SKM-1 treated with dmso at 0.1 percent for 144 hours (cell line): ENCODE data around the gene HHLA2.
A peak's percentile ranks its signal among the peaks of the same experiment; 100 is the strongest.

Experiments used
- DNase-seq: peaks from one replicate; lab custom pipeline; 2025; ENCODE audit not compliant: unreplicated experiment; lab: John Stamatoyannopoulos, UW

Gene HHLA2

DNA sequence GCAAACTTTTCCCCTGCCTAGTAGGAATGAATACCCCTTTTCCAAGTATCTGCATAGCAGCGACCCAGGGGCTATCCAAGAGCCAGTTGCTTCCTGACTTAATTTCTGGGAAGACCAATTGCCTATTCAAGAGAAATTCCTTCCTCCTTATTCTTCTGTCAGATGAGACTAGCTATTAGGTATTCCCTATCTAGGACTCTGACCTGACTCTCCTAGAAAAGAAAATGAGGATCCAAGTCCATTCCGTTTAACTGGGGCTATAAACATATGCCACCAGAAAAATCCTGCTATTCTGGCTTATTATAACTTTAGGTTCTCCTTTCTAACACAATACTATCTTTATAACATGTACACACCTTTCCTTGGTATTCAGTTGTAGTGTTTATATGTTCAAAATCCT is 1.7 kb downstream of the HHLA2 start:
- DNase-seq = no peak

DNA sequence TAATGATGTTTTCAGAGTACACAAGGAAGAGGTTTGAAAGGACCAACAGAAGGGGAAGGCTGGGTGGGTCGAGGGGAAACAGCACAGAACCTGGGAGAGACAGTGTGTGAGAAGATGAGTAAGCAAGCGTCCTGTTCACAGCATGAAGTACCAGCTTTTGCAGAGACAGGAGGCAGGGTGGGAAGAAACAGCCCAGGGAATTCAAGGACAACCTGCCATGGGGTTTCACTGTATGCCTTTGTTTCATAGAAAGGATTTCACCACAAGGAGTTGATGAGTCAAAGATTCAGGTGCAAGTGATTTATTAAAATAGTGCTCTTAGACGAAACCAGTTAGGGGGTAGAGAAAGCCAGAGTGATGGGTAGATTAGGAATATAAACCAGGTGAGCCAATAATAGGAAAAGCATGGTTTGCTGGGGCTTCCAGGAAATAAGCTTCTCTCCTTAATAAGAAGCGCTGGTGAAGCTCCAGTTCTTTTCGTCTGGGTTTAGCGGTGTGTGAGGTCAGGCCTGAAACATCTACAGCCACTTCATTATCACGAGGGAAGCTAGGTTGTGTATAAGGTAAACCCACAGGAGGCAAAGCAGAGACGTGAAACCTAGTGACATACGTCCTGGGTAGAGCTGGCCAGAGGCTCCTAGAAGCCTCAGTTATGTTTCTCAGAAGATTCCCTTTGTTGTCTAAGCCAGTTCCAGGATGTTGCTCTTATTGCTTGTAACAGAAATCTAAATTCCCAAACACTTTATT is 3.9 kb downstream of the HHLA2 start:
- no peak for DNase-seq

DNA sequence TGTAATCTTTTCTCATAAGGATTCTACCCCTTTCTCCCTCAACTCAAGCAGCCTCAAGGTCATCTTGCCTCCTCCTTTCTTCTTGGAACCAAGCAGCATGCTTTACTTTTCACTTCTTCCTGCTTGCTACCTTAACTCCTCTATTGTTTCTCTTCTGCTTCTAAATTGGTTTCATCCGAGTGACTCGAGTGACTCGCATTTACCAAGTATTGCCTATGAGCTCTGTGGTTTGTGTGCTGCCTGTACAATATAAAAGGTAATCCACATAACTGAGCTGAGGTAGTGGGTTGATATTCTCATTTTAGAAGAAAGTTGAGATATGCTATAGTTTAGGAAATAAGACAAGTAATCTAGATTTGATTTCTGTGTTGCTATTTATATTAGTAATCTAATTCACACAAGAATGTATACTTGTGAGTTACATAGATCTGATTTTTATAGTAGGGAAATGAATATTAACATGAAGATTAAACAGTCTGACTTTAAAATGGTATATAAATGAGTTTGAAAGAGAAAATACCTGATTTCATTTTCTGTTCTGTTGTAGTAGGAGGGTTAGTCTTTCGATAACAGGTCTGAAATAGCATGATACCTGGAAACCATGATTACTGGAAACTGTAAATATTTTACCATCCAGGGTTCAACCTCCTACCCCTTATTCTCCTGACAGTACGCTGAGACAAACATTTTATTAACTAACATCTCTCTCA is 5.5 kb downstream of the HHLA2 start:
- DNase-seq = no peak

DNA sequence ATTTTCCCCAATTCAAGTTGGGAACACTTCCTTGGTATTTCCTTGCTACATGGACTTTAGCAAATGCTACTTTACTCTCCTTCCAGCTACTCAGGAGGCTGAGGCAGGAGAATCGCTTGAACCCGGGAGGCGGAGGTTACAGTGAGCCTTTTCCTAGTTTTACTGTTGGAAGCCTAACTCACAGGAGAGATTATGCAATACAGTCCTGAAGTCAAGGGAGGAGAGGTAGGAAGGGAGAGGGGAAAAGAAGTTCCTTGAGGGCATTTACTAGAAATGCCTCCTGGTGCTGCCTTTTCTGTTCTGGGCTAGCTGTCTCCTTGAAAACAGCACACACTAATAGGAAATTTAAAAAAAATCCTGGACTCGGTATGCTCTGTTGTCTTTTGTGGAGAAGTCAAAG is 6.2 kb downstream of the HHLA2 start:
- no peak for DNase-seq

DNA sequence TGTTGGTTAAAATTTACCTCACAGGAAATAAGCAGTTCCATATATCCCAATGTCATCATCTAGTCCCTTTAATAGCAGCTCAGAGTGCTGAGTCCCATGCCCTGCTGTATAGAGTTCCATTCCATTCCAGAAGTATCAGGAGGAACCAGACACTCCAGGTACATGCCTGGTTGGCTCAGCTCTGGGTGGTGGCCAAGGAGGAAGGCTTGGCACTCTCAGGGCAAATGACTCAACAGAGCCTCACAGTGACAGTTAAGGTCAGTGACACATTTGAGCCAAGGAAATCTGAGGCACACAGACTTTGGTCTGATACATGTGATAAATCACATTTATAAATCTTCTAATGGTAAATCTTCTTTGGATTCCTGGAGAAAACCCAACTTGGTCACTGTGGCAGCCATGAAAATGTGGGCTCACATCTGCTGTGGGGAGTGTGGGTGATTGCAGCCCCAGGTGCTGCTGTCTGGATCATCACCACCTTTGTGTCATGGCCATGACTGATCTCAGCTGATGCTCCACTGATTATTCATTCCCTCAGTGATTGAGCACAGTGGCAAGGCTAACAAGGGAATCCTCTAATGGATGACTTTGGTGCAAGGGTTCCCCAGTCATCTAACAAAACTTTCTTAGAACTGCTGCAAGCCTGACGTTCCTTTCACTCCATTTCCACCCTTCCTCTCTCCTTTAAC is 9.3 kb downstream of the HHLA2 start:
- no peak for DNase-seq

DNA sequence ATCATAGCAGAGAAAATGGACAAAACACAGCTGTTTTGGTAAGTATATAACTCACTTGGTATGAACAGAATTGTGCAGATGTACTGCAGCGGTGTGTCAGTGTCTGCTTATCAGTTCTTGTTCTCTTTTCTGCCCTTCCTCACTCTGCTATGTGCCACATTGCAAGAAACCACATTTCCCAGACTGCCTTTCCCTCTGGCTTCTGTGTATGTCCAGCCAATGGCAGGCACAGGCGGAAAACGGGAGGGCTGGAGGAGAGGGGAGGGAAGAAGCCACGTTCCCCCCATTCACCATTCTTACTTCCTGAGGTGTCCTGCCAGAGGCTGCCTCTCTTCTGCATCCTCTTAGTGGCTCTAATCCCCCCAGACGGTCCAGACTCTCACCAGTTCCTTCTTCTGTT is 15.4 kb downstream of the HHLA2 start:
- DNase-seq = peak; percentile 57

DNA sequence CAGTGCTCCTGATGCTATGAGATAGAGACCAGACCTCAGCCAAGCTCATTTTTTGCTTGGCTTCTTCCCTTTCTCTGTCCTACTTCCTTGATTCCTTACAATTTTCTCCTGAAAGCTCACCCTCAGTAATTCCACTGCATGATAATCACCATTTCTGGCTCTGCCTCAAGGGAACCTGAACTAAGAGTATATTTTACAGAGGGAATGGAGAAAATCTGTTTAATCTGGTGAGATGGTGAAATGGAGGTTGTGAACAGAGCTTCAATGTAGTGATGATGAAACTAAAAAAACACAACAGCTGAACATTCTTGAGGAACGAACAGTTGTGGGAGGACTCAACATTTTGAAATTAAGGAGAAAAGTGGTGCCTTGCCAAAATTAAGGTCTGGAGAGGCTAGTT is 16.3 kb downstream of the HHLA2 start:
- no peak for DNase-seq

GRCh38 chr3:108315767-108316301 is 19.5 kb downstream of the HHLA2 start:
- DNase-seq = no peak

GRCh38 chr3:108319428-108320082 is 23.2 kb downstream of the HHLA2 start:
- no peak for DNase-seq

DNA sequence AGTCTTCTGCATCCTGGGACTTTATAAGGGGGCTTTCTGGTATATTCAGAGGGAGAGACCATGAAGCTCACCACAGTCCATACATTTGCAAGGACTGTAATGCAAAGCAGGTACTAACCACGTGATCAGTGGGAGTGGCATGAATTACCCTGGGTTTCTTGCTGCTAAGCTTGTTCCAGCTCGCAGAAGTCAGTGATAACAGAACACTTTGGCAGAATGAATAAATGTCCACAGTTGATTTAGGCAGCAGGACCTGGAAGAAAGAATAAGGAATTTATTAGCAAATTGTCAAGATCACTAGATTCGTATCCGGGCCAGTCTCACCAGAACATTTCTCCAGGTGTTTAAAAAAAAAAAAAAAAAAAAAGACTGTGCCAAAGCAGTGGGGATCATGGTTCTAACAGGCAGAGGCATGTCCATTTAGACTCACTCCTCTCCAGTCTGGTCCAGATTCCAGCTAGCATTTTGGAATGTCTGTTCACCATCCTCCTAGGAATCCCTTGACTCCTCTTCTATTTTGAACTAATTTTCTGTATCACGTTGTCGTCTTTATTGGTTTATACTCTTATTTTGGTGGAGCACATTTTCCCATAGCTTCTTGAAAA is 24.5 kb downstream of the HHLA2 start:
- DNase-seq = no peak

DNA sequence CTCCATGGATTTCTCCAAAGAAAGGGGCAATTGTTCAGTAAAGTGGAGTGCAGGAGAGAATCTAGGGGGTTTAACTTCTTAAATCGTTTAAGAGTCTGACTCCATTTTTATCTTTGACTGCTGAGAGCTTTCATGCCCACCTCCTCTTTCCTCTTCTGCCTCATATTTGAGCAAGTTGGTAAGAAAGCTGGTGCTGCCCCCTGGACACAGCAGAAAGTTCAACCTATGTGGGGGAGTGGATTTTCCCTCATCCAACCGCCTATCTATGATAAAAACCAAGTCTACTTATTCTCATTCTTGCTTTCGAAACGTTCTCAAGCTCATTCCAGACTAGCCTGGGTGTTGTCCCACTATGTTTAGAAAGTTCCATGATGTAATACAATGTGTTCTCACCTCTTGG is 26.0 kb downstream of the HHLA2 start:
- no peak for DNase-seq

DNA sequence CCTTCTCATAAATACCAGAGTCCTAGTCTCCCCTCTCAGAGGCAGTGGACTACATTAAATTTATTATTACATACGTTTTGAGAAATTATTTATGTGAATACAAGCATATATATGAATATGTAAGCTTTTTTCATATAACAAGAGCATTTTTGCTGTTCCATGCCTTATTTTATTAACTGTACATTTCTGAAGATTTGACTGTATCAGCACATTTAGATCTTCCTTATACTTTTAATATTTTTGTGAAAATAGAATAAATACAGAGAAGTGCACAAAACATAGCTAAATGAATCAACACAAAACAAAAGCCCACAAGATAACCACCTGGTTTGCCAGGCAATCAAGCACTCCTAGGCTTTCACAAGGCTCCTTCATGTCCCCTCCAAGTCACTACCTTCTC is 27.8 kb downstream of the HHLA2 start:
- no peak for DNase-seq

- no peak for DNase-seq
These were observed 30.8 kb downstream of the HHLA2 start for GRCh38 chr3:108327168-108327567.

GRCh38 chr3:108328821-108329486 is 32.6 kb downstream of the HHLA2 start:
- DNase-seq = no peak

DNA sequence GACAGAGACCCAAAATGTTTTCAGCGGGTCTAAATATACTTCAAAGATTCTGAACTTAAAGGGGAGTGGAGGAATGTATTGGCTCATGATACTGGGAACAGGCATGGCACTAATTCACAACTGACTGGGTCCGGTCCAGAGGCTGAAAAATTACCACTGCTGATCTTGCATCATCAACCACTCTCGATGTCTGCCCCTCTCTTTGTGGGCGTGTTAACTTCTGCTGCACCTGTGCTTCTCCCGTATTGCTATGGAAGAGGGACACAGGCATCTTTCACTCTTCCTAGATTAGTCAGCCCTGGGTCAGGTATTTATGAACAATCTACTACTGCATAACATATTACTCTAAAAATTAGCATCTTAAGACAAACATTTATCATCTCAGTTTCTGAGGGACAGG is 33.2 kb downstream of the HHLA2 start:
- DNase-seq = no peak

DNA sequence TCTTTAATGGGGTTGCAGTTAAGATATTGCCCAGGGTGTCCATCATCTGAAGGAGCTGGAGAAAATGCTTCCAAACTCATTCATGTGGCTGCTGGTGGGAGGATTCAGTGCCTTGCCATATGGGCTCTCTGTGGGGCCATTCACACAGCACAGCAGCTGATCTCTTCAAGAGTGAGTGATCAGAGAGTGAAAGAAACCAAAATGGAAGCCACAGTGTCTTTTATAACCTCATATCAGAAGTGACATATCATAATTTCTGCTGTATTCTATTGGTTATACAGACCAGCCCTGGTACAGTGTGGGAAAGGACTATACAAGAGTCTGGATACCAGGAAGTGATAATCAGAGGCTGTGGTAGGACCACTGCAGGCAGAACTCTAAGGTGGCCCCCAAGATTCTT is 33.6 kb downstream of the HHLA2 start:
- no peak for DNase-seq

- no peak for DNase-seq
These were observed 35.4 kb downstream of the HHLA2 start for GRCh38 chr3:108331792-108332191.

- DNase-seq = no peak
These were observed 37.6 kb downstream of the HHLA2 start for GRCh38 chr3:108333961-108334360.

GRCh38 chr3:108334701-108335100 is 38.4 kb downstream of the HHLA2 start:
- DNase-seq = no peak

DNA sequence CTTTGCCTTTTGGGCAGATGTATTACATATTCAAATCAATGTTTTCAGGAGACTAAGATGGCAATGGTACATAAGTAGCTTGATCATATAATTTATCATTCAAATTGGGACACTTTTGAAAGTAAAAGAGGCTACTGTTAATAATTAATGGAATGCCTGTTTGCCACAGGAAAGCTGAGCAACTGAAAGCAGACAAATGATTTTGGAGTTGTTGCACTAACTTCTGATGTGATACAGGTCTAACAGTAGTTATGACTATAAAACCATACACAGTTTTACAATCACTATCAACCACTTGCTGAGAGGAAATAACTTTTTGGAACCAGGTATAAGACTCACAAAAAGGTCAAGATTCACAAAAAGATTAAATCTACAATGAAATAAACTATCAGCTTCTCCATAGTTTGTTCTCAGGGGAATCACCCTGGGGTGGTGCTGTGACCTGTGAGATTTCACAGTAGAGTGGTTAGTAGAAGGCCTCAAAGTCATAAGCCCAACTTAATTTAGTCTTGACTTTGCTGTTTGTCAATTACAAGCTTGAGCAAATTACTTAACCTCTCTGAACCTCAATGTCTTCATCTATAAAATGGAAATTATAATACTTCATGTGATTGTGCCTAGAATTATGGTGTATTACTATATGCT is 42.7 kb downstream of the HHLA2 start:
- DNase-seq = no peak
